WTC11 (cell line): Measurements from ENCODE around the gene PAIP1. TPM values are rescaled to one million over a fixed set of nuclear protein-coding genes. Genes with fewer than 3 reads are reported as not detected.

ENCODE experiments used
- ATAC-seq: fragments of 200-7000 bp; cut with Tn5 transposase; 2 replicates; pipeline ENCODE4 v1.10.0; 2021; ENCODE audit warnings: mild to moderate bottlenecking, moderate library complexity
- CTCF ChIA-PET: fragments of 300-600 bp; sonication (Branson Sonifier 250); formaldehyde crosslinking; loops from one replicate; lab custom pipeline; 2021; ENCODE audit warnings: antibody characterized with exemption; lab: Charles Lee
- POLR2A ChIA-PET: fragments of 350-600 bp; sonication (Branson Sonifier 250); formaldehyde crosslinking; loops from one replicate; lab custom pipeline; 2021; ENCODE audit warnings: antibody characterized with exemption; lab: Charles Lee
- DNase-seq: peaks from one replicate; pipeline ENCODE4 v3.0.0; 2021; ENCODE audit warnings: low spot score
- H3K27ac Mint-ChIP-seq: 2 replicates; pipeline ENCODE4 v1.8.0; 2021; ENCODE audit warnings: mixed read lengths
- H3K27me3 Mint-ChIP-seq: 2 replicates; pipeline ENCODE4 v1.8.0; 2021; ENCODE audit warnings: low read depth, mild to moderate bottlenecking, moderate library complexity, mixed read lengths
- H3K36me3 Mint-ChIP-seq: 2 replicates; pipeline ENCODE4 v1.8.0; 2021; ENCODE audit warnings: mixed read lengths
- H3K4me1 Mint-ChIP-seq: 2 replicates; pipeline ENCODE4 v1.8.0; 2022; ENCODE audit warnings: mixed read lengths
- H3K4me3 Mint-ChIP-seq: 2 replicates; pipeline ENCODE4 v1.8.0; 2021; ENCODE audit warnings: mild to moderate bottlenecking, moderate library complexity, mixed read lengths
- H3K9me3 Mint-ChIP-seq: 2 replicates; pipeline ENCODE4 v1.8.0; 2021; ENCODE audit warnings: mixed read lengths
- ESRRA ChIP-seq: sonication (generic); formaldehyde crosslinking; IDR thresholded peaks from 2 replicates; pipeline ENCODE4 v1.8.1; 2022; ENCODE audit warnings: mild to moderate bottlenecking, missing genetic modification reagents, borderline replicate concordance
- ETV6 ChIP-seq: sonication (generic); formaldehyde crosslinking; IDR thresholded peaks from 2 replicates; pipeline ENCODE4 v1.8.1; 2022; ENCODE audit warnings: mild to moderate bottlenecking, missing genetic modification reagents
- FOXP1 ChIP-seq: sonication (generic); formaldehyde crosslinking; IDR thresholded peaks from 2 replicates; pipeline ENCODE4 v1.8.0; 2022; ENCODE audit warnings: missing genetic modification reagents, mild to moderate bottlenecking, moderate library complexity, borderline replicate concordance
- FOXP4 ChIP-seq: sonication (generic); formaldehyde crosslinking; IDR thresholded peaks from 2 replicates; pipeline ENCODE4 v1.8.0; 2022; ENCODE audit warnings: mild to moderate bottlenecking, missing genetic modification reagents
- HMGXB4 ChIP-seq: sonication (generic); formaldehyde crosslinking; IDR thresholded peaks from 2 replicates; pipeline ENCODE4 v1.8.1; 2023; ENCODE audit warnings: mild to moderate bottlenecking, moderate library complexity, missing genetic modification reagents
- KAT7 ChIP-seq: sonication (generic); formaldehyde crosslinking; IDR thresholded peaks from 2 replicates; pipeline ENCODE4 v1.8.1; 2023; ENCODE audit warnings: missing genetic modification reagents, mild to moderate bottlenecking, borderline replicate concordance
- NFE2L1 ChIP-seq: sonication (generic); formaldehyde crosslinking; IDR thresholded peaks from 2 replicates; pipeline ENCODE4 v1.8.1; 2023; ENCODE audit warnings: missing genetic modification reagents
- ZBTB43 ChIP-seq: sonication (generic); formaldehyde crosslinking; IDR thresholded peaks from 2 replicates; pipeline ENCODE4 v1.8.1; 2023; ENCODE audit warnings: mild to moderate bottlenecking, missing genetic modification reagents
- ZNF121 ChIP-seq: sonication (generic); formaldehyde crosslinking; IDR thresholded peaks from 2 replicates; pipeline ENCODE4 v1.8.0; 2023; ENCODE audit warnings: missing genetic modification reagents
- total RNA-seq: library from RNA; stranded (reverse); gene quantifications from 3 replicates; pipeline ENCODE4 v1.2.3, GENCODE V29; 2021
- TF ChIP-seq, protein P1 (sequence below): sonication (generic); formaldehyde crosslinking; IDR thresholded peaks from 2 replicates; pipeline ENCODE4 v1.8.0; 2023; ENCODE audit warnings: mild to moderate bottlenecking, missing genetic modification reagents
- TF ChIP-seq, protein P2 (sequence below): sonication (generic); formaldehyde crosslinking; IDR thresholded peaks from 2 replicates; pipeline ENCODE4 v1.8.0; 2022; ENCODE audit warnings: mild to moderate bottlenecking, missing genetic modification reagents
- TF ChIP-seq, protein P3 (sequence below): fragments of 250-450 bp; sonication (Bioruptor Pico); IDR thresholded peaks from 2 replicates; pipeline ENCODE4 v1.9.0; 2021; ENCODE audit warnings: moderate library complexity, mild to moderate bottlenecking, inconsistent platforms, borderline replicate concordance

The PAIP1 gene
- total RNA-seq, 1 experiment from 2014 or later: 82.5 TPM

- Mint-ChIP-seq H3K4me1 (peaks cover 40% of the 10 kb centered on the region), H3K27me3 (no peaks in the 10 kb centered on the region), H3K36me3 (peaks cover 19% of the 10 kb centered on the region), H3K9me3 (peaks cover 19% of the 10 kb centered on the region), H3K27ac (no peak overlapping the region)
- ATAC-seq: no peak
- ChIA-PET POLR2A (no interaction called here), CTCF (interaction anchor here (0.6 kb wide), 1 partner anchor 27 kb away, joined by 3 read pairs; no protein-coding TSS in a partner anchor)
- TF ChIP-seq NFE2L1 (CRISPR knock-in tag) (no peak), ZNF121 (CRISPR knock-in tag) (0 out of 2 replicates have a peak, but pooled peaks have one; percentile 25)
- TF ChIP-seq, all 79 proteins: peak for 1
- peak overlapping the region; percentile 74; the same call in 1 of the 2 replicates for H3K4me3 Mint-ChIP-seq
- no peak for DNase-seq
Measured at GRCh38 chr5:43604699-43605098, 47.8 kb upstream of the PAIP1 start.

GRCh38 chr5:43603344-43604217 is 46.7 kb upstream of the PAIP1 start:
- POLR2A ChIA-PET: interaction anchor here (1.2 to 1.9 kb wide), 2 partner anchors 47 to 120 kb away, joined by 6 to 9 read pairs; partner anchors contain the start of gene TMEM267
- no peaks in the 10 kb centered on the region for H3K27me3 Mint-ChIP-seq
- peaks cover 19% of the 10 kb centered on the region for H3K36me3 Mint-ChIP-seq
- H3K9me3 Mint-ChIP-seq: peaks cover 19% of the 10 kb centered on the region
- H3K4me1 Mint-ChIP-seq: peaks cover 45% of the 10 kb centered on the region
- DNase-seq: peak; percentile 24
- CTCF ChIA-PET: interaction anchor here (1.2 to 2.2 kb wide), 3 partner anchors 12 to 28 kb away, joined by 3 to 18 read pairs (median 5); no protein-coding TSS in a partner anchor
- H3K4me3 Mint-ChIP-seq: peak overlapping the region; percentile 74
- TF ChIP-seq, protein P1, sequence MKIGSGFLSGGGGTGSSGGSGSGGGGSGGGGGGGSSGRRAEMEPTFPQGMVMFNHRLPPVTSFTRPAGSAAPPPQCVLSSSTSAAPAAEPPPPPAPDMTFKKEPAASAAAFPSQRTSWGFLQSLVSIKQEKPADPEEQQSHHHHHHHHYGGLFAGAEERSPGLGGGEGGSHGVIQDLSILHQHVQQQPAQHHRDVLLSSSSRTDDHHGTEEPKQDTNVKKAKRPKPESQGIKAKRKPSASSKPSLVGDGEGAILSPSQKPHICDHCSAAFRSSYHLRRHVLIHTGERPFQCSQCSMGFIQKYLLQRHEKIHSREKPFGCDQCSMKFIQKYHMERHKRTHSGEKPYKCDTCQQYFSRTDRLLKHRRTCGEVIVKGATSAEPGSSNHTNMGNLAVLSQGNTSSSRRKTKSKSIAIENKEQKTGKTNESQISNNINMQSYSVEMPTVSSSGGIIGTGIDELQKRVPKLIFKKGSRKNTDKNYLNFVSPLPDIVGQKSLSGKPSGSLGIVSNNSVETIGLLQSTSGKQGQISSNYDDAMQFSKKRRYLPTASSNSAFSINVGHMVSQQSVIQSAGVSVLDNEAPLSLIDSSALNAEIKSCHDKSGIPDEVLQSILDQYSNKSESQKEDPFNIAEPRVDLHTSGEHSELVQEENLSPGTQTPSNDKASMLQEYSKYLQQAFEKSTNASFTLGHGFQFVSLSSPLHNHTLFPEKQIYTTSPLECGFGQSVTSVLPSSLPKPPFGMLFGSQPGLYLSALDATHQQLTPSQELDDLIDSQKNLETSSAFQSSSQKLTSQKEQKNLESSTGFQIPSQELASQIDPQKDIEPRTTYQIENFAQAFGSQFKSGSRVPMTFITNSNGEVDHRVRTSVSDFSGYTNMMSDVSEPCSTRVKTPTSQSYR (CRISPR knock-in tag): no peak
- TF ChIP-seq, protein P2, sequence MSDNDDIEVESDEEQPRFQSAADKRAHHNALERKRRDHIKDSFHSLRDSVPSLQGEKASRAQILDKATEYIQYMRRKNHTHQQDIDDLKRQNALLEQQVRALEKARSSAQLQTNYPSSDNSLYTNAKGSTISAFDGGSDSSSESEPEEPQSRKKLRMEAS (CRISPR knock-in tag): peak; percentile 34; the same call in 1 of the 2 replicates
- TF ChIP-seq ESRRA (CRISPR knock-in tag): 0 out of 2 replicates have a peak, but pooled peaks have one; percentile 56
- TF ChIP-seq KAT7: 0 out of 2 replicates have a peak, but pooled peaks have one; percentile 14
- TF ChIP-seq, all 79 proteins: peak for 3
- peak; percentile 2; the same call in 1 of the 2 replicates for ATAC-seq
- H3K27ac Mint-ChIP-seq: no peak overlapping the region

GRCh38 chr5:43602461-43603343 is 45.8 kb upstream of the PAIP1 start, which contains the start of gene NNT:
NNT (plus strand) TSS chr5:43603180; CDS start chr5:43609196, 6,016 bp downstream.
- peak; percentile 80 for DNase-seq
- ChIA-PET CTCF (interaction anchor here (1.2 to 2.2 kb wide), 3 partner anchors 12 to 29 kb away, joined by 3 to 18 read pairs (median 5); no protein-coding TSS in a partner anchor), POLR2A (interaction anchor here (0.6 to 1.9 kb wide), 3 partner anchors 29 to 119 kb away, joined by 4 to 9 read pairs (median 6); partner anchors contain the start of gene TMEM267)
- Mint-ChIP-seq H3K4me1 (peaks cover 45% of the 10 kb centered on the region), H3K36me3 (peaks cover 23% of the 10 kb centered on the region), H3K27ac (peak within 1 kb of the TSS; percentile 42), H3K27me3 (no peaks in the 10 kb centered on the region), H3K9me3 (peaks cover 23% of the 10 kb centered on the region), H3K4me3 (peak within 1 kb of the TSS; percentile 74)
- peak; percentile 83 for ATAC-seq
- TF ChIP-seq FOXP1 (CRISPR knock-in tag): peak; percentile 84
- peak; percentile 85 for TF ChIP-seq KAT7
- TF ChIP-seq HMGXB4 (CRISPR knock-in tag): peak; percentile 41; the same call in 1 of the 2 replicates
- TF ChIP-seq ZBTB43 (CRISPR knock-in tag): peak; percentile 49; the same call in 1 of the 2 replicates
- TF ChIP-seq, protein P3, sequence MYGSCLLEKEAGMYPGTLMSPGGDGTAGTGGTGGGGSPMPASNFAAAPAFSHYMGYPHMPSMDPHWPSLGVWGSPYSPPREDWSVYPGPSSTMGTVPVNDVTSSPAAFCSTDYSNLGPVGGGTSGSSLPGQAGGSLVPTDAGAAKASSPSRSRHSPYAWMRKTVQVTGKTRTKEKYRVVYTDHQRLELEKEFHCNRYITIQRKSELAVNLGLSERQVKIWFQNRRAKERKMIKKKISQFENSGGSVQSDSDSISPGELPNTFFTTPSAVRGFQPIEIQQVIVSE (CRISPR knock-in tag): no peak
- TF ChIP-seq ETV6 (CRISPR knock-in tag): peak; percentile 77; the same call in 1 of the 2 replicates
- TF ChIP-seq FOXP4 (CRISPR knock-in tag): peak; percentile 48
